GM19438 (cell line): ENCODE results near the gene DNAJA3.

Source experiments
- ATAC-seq: cut with Tn5 transposase; IDR thresholded peaks from one replicate; pipeline ENCODE4 v1.9.1; 2021; ENCODE audit warnings: low read depth; ENCODE audit not compliant: unreplicated experiment

DNAJA3 gene

GRCh38 chr16:4501071-4501478, 75.4 kb downstream of the DNAJA3 start:
- ATAC-seq = no peak

- peak; percentile 78 for ATAC-seq
These were observed 79.9 kb downstream of the DNAJA3 start for GRCh38 chr16:4505356-4506147.
